ENCODE measurements around the gene TRIO.

TRIO gene

GRCh38 chr5:14424011-14424685 lies 281.0 kb downstream of the TRIO start:
- no peak for DNase-seq (ENCODE audit: extremely low read depth, low read depth)
- TF ChIP-seq CTCF (IDR thresholded peaks at IDR 0.05; ENCODE audit: low read depth, low read length): no peak

- no peak for TF ChIP-seq CTCF (IDR thresholded peaks at IDR 0.05; ENCODE audit: low read depth, low read length)
- no peak for DNase-seq (ENCODE audit: extremely low read depth, low read depth)
Observed at GRCh38 chr5:14425559-14425958, 282.4 kb downstream of the TRIO start.

- DNase-seq (ENCODE audit: extremely low read depth, low read depth): no peak
- TF ChIP-seq CTCF (IDR thresholded peaks at IDR 0.05; ENCODE audit: low read depth, low read length): no peak
Observed at GRCh38 chr5:14426521-14426920, 283.4 kb downstream of the TRIO start.

GRCh38 chr5:14428302-14429081 lies 285.4 kb downstream of the TRIO start:
- no peak for DNase-seq (ENCODE audit: extremely low read depth, low read depth)
- TF ChIP-seq CTCF (IDR thresholded peaks at IDR 0.05; ENCODE audit: low read depth, low read length): no peak

GRCh38 chr5:14429101-14430050 lies 286.2 kb downstream of the TRIO start:
- no peak for DNase-seq (ENCODE audit: extremely low read depth, low read depth)
- TF ChIP-seq CTCF (IDR thresholded peaks at IDR 0.05; ENCODE audit: low read depth, low read length): no peak

- no peak for DNase-seq (ENCODE audit: extremely low read depth, low read depth)
- TF ChIP-seq CTCF (IDR thresholded peaks at IDR 0.05; ENCODE audit: low read depth, low read length): no peak
Observed at GRCh38 chr5:14431534-14431933, 288.4 kb downstream of the TRIO start.

All from AG09319 (cell line).